SJCRH30 (cell line): ENCODE data around the gene CLPTM1. TPM values are rescaled to one million over a fixed set of nuclear protein-coding genes. Genes with fewer than 3 reads are reported as not detected.
A peak's percentile ranks its signal among the peaks of the same experiment; 100 is the strongest.
"Not testable (repeated sequence)": the region's sequence is repeated elsewhere in the genome, so short reads cannot be mapped to it uniquely, and the experiment has no call there.

Experiments
- DNase-seq, 2 experiments: peaks; one replicate each; pipeline ENCODE4 v3.0.0-alpha.2; 2015 to 2020
- H3K27ac ChIP-seq: fragments of 250-450 bp; sonication (Bioruptor Pico); 2 replicates; pipeline ENCODE4 v1.5.1; 2020; ENCODE audit warnings: mild to moderate bottlenecking, moderate library complexity
- H3K27me3 ChIP-seq: fragments of 250-450 bp; sonication (Bioruptor Pico); 2 replicates; pipeline ENCODE4 v1.5.1; 2020; ENCODE audit warnings: mild to moderate bottlenecking, moderate library complexity
- H3K36me3 ChIP-seq: fragments of 250-450 bp; sonication (Bioruptor Pico); 2 replicates; pipeline ENCODE4 v1.5.1; 2020; ENCODE audit warnings: mild to moderate bottlenecking, moderate library complexity
- H3K4me1 ChIP-seq: fragments of 250-450 bp; sonication (Bioruptor Pico); 2 replicates; pipeline ENCODE4 v1.5.1; 2020; ENCODE audit warnings: mild to moderate bottlenecking, moderate library complexity
- H3K4me3 ChIP-seq: fragments of 250-450 bp; sonication (Bioruptor Pico); 2 replicates; pipeline ENCODE4 v1.5.1; 2020; ENCODE audit warnings: mild to moderate bottlenecking, moderate library complexity
- H3K9me3 ChIP-seq: fragments of 250-450 bp; sonication (Bioruptor Pico); replicated peaks from 2 replicates; pipeline ENCODE4 v1.5.1; 2020; ENCODE audit warnings: mild to moderate bottlenecking, moderate library complexity
- total RNA-seq: library from RNA; depleted of rRNA; stranded (reverse); fragments of >200 nt; shearing (Covaris generic); gene quantifications from 2 replicates; pipeline ENCODE4 v1.2.3, GENCODE V29; 2014; rRNA removed

The CLPTM1 gene, protein sequence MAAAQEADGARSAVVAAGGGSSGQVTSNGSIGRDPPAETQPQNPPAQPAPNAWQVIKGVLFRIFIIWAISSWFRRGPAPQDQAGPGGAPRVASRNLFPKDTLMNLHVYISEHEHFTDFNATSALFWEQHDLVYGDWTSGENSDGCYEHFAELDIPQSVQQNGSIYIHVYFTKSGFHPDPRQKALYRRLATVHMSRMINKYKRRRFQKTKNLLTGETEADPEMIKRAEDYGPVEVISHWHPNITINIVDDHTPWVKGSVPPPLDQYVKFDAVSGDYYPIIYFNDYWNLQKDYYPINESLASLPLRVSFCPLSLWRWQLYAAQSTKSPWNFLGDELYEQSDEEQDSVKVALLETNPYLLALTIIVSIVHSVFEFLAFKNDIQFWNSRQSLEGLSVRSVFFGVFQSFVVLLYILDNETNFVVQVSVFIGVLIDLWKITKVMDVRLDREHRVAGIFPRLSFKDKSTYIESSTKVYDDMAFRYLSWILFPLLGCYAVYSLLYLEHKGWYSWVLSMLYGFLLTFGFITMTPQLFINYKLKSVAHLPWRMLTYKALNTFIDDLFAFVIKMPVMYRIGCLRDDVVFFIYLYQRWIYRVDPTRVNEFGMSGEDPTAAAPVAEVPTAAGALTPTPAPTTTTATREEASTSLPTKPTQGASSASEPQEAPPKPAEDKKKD
- 36.0 and 37.9 TPM in 2 replicates for total RNA-seq

DNA sequence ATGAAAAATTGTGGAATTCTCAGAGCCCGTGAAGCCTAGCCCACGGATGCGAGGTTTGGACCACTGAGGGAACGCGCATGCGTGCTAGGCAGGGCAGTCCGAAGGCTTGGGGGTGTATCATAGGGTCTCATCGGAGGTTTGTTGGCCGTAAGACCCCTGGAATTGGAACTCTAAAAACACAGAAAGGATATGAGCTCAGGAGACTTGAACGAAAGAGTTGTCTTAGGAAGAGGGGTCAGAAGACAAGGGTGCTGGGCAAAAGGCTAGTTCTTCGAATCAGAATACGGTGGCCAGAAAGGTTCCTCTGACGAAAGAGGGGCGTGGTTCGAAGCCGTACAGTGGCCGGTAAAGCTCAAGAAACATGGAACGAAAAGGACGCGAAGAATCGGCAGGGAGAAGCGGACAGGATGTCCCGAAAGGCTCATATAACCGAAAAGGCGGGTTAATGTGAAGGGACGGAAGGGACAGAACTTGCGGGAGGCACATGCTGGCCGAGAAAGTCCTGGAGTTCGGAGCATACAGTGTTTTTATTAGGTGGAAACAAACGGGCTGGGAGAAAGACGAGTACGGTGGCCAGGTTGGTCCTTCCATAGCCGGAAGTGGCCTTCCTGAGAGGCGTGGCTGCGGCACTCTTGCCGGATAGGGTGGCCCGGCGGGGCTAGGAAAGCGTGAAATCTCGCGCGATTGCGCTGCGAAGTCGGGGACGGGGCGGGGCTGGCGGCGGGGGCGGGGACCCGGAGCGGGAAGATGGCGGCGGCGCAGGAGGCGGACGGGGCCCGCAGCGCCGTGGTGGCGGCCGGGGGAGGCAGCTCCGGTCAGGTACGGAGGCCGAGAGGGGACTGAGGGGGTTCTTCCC is at the start of gene CLPTM1:
Gene CLPTM1, plus strand, starts transcription at position 732 of the 856 bp plus-strand sequence. Its CDS starts 16 bp downstream, at position 748.
- Histone ChIP-seq H3K4me1 (peaks cover 5% of the 10 kb centered on the region; the same call in 1 of the 2 replicates), H3K27me3 (no peaks in the 10 kb centered on the region), H3K4me3 (peak within 1 kb of the TSS; percentile 96), H3K27ac (peak within 1 kb of the TSS; percentile 91), H3K36me3 (no peaks in the 10 kb centered on the region), H3K9me3 (no peaks in the 10 kb centered on the region)
- peak; percentile 97 to 98 for DNase-seq

- DNase-seq: peak in 1 of 2 experiments; percentile 30
- Histone ChIP-seq H3K9me3 (no peaks in the 10 kb centered on the region), H3K4me1 (0 out of 2 replicates have a peak, but pooled peaks cover 3% of the 10 kb centered on the region), H3K27me3 (no peaks in the 10 kb centered on the region), H3K36me3 (peaks cover 22% of the 10 kb centered on the region), H3K27ac (no peak within 1 kb of the TSS), H3K4me3 (no peak within 1 kb of the TSS; the same call in 1 of the 2 replicates)
Observed at GRCh38 chr19:44905437-44906160, 49.6 kb upstream of the CLPTM1 start, which contains the start of gene APOE. TSS of gene APOE (plus strand) at chr19:44905796. CDS start at chr19:44906625, 829 bp downstream.

- peaks cover 2% of the 10 kb centered on the region for H3K36me3 ChIP-seq
- DNase-seq: no peak
- H3K4me1 ChIP-seq: peaks cover 6% of the 10 kb centered on the region
- H3K4me3 ChIP-seq: no peak overlapping the region
- no peaks in the 10 kb centered on the region for H3K27me3 ChIP-seq
- no peaks in the 10 kb centered on the region for H3K9me3 ChIP-seq
- no peak overlapping the region for H3K27ac ChIP-seq
Observed at GRCh38 chr19:44907613-44908012, 47.6 kb upstream of the CLPTM1 start.

GRCh38 chr19:44908074-44908835 is 46.9 kb upstream of the CLPTM1 start:
- Histone ChIP-seq H3K4me1 (peaks cover 8% of the 10 kb centered on the region), H3K36me3 (no peaks in the 10 kb centered on the region), H3K4me3 (no peak overlapping the region), H3K27me3 (no peaks in the 10 kb centered on the region), H3K9me3 (no peaks in the 10 kb centered on the region), H3K27ac (no peak overlapping the region)
- DNase-seq: no peak

- Histone ChIP-seq H3K4me3 (no peak overlapping the region), H3K27me3 (no peaks in the 10 kb centered on the region), H3K4me1 (peaks cover 14% of the 10 kb centered on the region), H3K27ac (no peak overlapping the region), H3K36me3 (no peaks in the 10 kb centered on the region), H3K9me3 (no peaks in the 10 kb centered on the region)
- no peak for DNase-seq
Observed at GRCh38 chr19:44908836-44909261, 46.3 kb upstream of the CLPTM1 start.

GRCh38 chr19:44909775-44910174 is 45.4 kb upstream of the CLPTM1 start:
- Histone ChIP-seq H3K4me3 (no peak overlapping the region), H3K36me3 (no peaks in the 10 kb centered on the region), H3K27me3 (no peaks in the 10 kb centered on the region), H3K9me3 (no peaks in the 10 kb centered on the region), H3K4me1 (peaks cover 19% of the 10 kb centered on the region), H3K27ac (no peak overlapping the region)
- no peak for DNase-seq

GRCh38 chr19:44911896-44912295 is 43.3 kb upstream of the CLPTM1 start:
- DNase-seq, H3K27ac ChIP-seq, H3K9me3 ChIP-seq, H3K4me3 ChIP-seq, H3K36me3 ChIP-seq, H3K27me3 ChIP-seq: not testable (repeated sequence)
- peaks cover 16% of the 10 kb centered on the region for H3K4me1 ChIP-seq

DNA sequence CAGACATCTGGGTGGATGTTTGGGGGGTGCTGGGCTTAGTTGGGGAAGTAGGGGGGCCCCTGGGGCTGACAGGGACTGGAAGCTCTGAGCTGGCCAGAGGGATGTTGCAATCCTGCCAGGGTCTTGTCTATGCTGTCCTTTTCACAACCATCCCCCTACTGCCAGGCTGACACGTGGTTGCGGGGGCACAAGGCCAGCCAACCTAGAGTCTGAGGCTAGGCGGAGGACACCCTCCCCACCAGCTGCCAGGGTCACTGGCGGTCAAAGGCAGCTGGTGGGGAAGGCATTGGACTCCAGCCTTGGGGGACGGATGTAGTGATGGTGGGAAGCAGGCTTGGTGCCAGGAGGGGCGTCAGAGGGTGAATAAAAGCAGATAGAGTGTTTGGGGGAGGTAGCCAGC is 42.3 kb upstream of the CLPTM1 start:
- peaks cover 16% of the 10 kb centered on the region for H3K4me1 ChIP-seq
- H3K36me3 ChIP-seq: no peaks in the 10 kb centered on the region
- no peaks in the 10 kb centered on the region for H3K9me3 ChIP-seq
- no peaks in the 10 kb centered on the region for H3K27me3 ChIP-seq
- H3K4me3 ChIP-seq: no peak overlapping the region
- no peak overlapping the region for H3K27ac ChIP-seq
- peak; percentile 79 to 82 for DNase-seq

- not testable (repeated sequence) for H3K27ac ChIP-seq, H3K36me3 ChIP-seq, H3K27me3 ChIP-seq, DNase-seq, H3K9me3 ChIP-seq
- H3K4me3 ChIP-seq: peak overlapping the region; percentile 57
- peaks cover 16% of the 10 kb centered on the region for H3K4me1 ChIP-seq
Observed at GRCh38 chr19:44913512-44914432, 41.4 kb upstream of the CLPTM1 start.

DNA sequence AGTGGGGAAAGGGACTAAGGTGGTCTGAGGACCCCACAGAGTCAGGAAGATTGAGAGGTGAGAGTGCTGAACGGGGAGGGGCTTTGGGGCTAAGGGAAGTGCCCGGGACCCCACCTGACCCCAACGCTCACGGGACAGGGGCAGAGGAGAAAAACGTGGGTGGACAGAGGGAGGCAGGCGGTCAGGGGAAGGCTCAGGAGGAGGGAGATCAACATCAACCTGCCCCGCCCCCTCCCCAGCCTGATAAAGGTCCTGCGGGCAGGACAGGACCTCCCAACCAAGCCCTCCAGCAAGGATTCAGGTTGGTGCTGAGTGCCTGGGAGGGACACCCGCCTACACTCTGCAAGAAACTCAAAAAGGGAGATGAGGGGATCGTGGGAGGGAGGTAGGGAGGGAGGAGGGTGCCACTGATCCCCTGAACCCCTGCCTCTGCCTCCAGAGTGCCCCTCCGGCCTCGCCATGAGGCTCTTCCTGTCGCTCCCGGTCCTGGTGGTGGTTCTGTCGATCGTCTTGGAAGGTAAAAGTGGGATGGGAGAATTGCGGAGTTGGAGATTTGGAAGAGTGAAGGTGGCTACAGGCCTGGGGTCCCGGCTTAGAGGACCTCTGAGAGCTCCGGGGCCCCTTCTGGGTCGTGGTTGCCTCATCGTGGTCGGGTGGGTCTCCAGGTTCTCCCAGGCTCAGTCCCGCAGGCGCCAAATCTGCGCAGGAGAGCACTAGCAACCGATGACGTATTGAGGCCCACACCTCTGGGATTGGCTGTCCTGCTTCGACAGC is 40.6 kb upstream of the CLPTM1 start, which contains the start of gene APOC1:
Gene APOC1, plus strand, starts transcription at position 176 of the 774 bp plus-strand sequence. Its CDS starts 284 bp downstream, at position 460.
- not testable (repeated sequence) for H3K36me3 ChIP-seq, H3K27me3 ChIP-seq, H3K9me3 ChIP-seq
- Histone ChIP-seq H3K4me1 (peaks cover 16% of the 10 kb centered on the region), H3K27ac (peak within 1 kb of the TSS; percentile 12), H3K4me3 (peak within 1 kb of the TSS; percentile 57)
- DNase-seq: peak; percentile 78 to 88

DNA sequence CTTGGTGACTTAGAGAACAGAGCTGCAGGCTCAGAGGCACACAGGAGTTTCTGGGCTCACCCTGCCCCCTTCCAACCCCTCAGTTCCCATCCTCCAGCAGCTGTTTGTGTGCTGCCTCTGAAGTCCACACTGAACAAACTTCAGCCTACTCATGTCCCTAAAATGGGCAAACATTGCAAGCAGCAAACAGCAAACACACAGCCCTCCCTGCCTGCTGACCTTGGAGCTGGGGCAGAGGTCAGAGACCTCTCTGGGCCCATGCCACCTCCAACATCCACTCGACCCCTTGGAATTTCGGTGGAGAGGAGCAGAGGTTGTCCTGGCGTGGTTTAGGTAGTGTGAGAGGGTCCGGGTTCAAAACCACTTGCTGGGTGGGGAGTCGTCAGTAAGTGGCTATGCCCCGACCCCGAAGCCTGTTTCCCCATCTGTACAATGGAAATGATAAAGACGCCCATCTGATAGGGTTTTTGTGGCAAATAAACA is 30.9 kb upstream of the CLPTM1 start:
- Histone ChIP-seq H3K4me3 (no peak overlapping the region), H3K27ac (no peak overlapping the region), H3K9me3 (no peaks in the 10 kb centered on the region), H3K4me1 (peaks cover 26% of the 10 kb centered on the region), H3K36me3 (no peaks in the 10 kb centered on the region), H3K27me3 (no peaks in the 10 kb centered on the region)
- DNase-seq: peak in 1 of 2 experiments; percentile 44
